Muscle layer of duodenum (tissue), 2 donors: ENCODE data around the gene AGBL4.

ENCODE experiments used
- H3K27ac ChIP-seq: one replicate; pipeline ENCODE4 v1.7.0; 2013; ENCODE audit warnings: mild to moderate bottlenecking, low read length
- H3K27me3 ChIP-seq: one replicate; pipeline ENCODE4 v1.7.0; 2013; ENCODE audit warnings: low read depth, mild to moderate bottlenecking, control low read depth, low read length
- H3K36me3 ChIP-seq, 2 donors: one replicate each; pipeline ENCODE4 v1.7.0; 2013; ENCODE audit warnings: low read length in 2 of 2, control low read depth in 1 of 2, mild to moderate bottlenecking in 1 of 2; ENCODE audit not compliant: insufficient read depth in 2 of 2, control insufficient read depth in 1 of 2
- H3K4me1 ChIP-seq, 2 donors: one replicate each; pipeline ENCODE4 v1.7.0; 2013; ENCODE audit warnings: low read length in 2 of 2, mild to moderate bottlenecking in 2 of 2, control low read depth in 1 of 2, moderate library complexity in 1 of 2; ENCODE audit not compliant: insufficient read depth in 2 of 2, control insufficient read depth in 1 of 2
- H3K4me3 ChIP-seq, 2 donors: one replicate each; pipeline ENCODE4 v1.7.0; 2013; ENCODE audit warnings: low read length in 2 of 2, low read depth in 1 of 2, mild to moderate bottlenecking in 1 of 2
- H3K9me3 ChIP-seq, 2 donors: one replicate each; pipeline ENCODE4 v1.7.0; 2013; ENCODE audit warnings: low read length in 2 of 2, control low read depth in 1 of 2, mild to moderate bottlenecking in 1 of 2; ENCODE audit not compliant: control insufficient read depth in 1 of 2
- donor health status: healthy.

Gene AGBL4

GRCh38 chr1:48917901-48918603 is 1105.7 kb downstream of the AGBL4 start:
- no peaks in the 10 kb centered on the region for H3K9me3 ChIP-seq
- no peaks in the 10 kb centered on the region for H3K27me3 ChIP-seq
- no peak overlapping the region for H3K27ac ChIP-seq
- no peak overlapping the region for H3K4me3 ChIP-seq
- H3K4me1 ChIP-seq, result peaks cover 0 to 4% of the 10 kb centered on the region in 2 donors
- H3K36me3 ChIP-seq, result no peaks in the 10 kb centered on the region

DNA sequence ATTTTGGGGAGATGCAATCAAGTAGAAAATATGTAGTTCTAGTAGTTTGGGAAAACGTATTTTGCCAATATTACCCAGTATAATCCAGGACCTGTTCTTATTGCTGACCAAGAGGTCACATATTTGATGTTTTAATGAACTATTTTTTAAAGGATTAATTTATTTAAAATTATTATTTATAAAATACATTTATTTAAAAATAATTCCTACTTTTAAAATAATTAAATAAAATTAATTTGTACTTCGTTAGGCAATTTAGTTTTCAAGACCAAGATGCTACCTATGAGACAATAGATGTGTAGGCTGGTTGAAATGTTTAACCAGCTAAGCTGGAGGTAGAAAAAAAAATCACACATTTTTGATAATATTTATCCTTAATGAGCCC is 1106.7 kb downstream of the AGBL4 start:
- no peak overlapping the region for H3K27ac ChIP-seq
- no peaks in the 10 kb centered on the region for H3K27me3 ChIP-seq
- H3K9me3 ChIP-seq, result no peaks in the 10 kb centered on the region
- H3K4me3 ChIP-seq, result no peak overlapping the region
- H3K4me1 ChIP-seq, result peaks cover 0 to 4% of the 10 kb centered on the region in 2 donors
- no peaks in the 10 kb centered on the region for H3K36me3 ChIP-seq

GRCh38 chr1:48916130-48917069 is 1107.4 kb downstream of the AGBL4 start:
- Histone ChIP-seq H3K27me3 (no peaks in the 10 kb centered on the region), H3K27ac (no peak overlapping the region), H3K4me1 (peaks cover 0 to 4% of the 10 kb centered on the region in 2 donors), H3K4me3 (no peak overlapping the region), H3K9me3 (no peaks in the 10 kb centered on the region), H3K36me3 (no peaks in the 10 kb centered on the region)

GRCh38 chr1:48908606-48909005 is 1115.1 kb downstream of the AGBL4 start:
- H3K27ac ChIP-seq, result no peak overlapping the region
- H3K36me3 ChIP-seq, result no peaks in the 10 kb centered on the region
- H3K4me1 ChIP-seq, result no peaks in the 10 kb centered on the region
- H3K4me3 ChIP-seq, result no peak overlapping the region
- H3K9me3 ChIP-seq, result no peaks in the 10 kb centered on the region
- H3K27me3 ChIP-seq, result no peaks in the 10 kb centered on the region

DNA sequence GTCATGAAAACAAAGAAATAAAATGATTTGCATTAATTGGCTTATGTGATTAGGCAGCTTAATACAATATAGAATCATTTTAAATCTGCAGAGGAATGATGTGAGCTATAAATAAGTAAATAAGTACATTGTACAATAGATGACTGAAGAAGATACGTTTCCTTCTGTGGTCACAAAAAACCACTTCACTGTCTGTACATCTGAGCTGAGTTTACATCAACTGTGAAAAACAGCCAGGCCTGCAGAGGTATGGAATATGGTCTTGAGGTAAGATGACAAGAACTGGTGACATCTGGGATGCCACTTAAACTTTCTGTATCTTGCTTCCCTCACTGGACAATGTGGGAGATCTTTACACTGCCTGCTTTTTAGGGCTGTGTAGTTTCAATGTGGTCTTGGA is 1117.0 kb downstream of the AGBL4 start:
- no peaks in the 10 kb centered on the region for H3K27me3 ChIP-seq
- no peaks in the 10 kb centered on the region for H3K9me3 ChIP-seq
- H3K4me3 ChIP-seq, result no peak overlapping the region
- H3K27ac ChIP-seq, result no peak overlapping the region
- no peaks in the 10 kb centered on the region for H3K4me1 ChIP-seq
- no peaks in the 10 kb centered on the region for H3K36me3 ChIP-seq

GRCh38 chr1:48906164-48906563 is 1117.6 kb downstream of the AGBL4 start:
- no peaks in the 10 kb centered on the region for H3K36me3 ChIP-seq
- no peak overlapping the region for H3K4me3 ChIP-seq
- no peaks in the 10 kb centered on the region for H3K27me3 ChIP-seq
- no peak overlapping the region for H3K27ac ChIP-seq
- no peaks in the 10 kb centered on the region for H3K9me3 ChIP-seq
- no peaks in the 10 kb centered on the region for H3K4me1 ChIP-seq

- no peaks in the 10 kb centered on the region for H3K9me3 ChIP-seq
- H3K27ac ChIP-seq, result no peak overlapping the region
- no peaks in the 10 kb centered on the region for H3K36me3 ChIP-seq
- H3K4me3 ChIP-seq, result no peak overlapping the region
- H3K4me1 ChIP-seq, result no peaks in the 10 kb centered on the region
- H3K27me3 ChIP-seq, result no peaks in the 10 kb centered on the region
Measured at GRCh38 chr1:48903291-48903690, 1120.5 kb downstream of the AGBL4 start.

- Histone ChIP-seq H3K36me3 (no peaks in the 10 kb centered on the region), H3K27me3 (no peaks in the 10 kb centered on the region), H3K4me3 (no peak overlapping the region), H3K9me3 (no peaks in the 10 kb centered on the region), H3K4me1 (no peaks in the 10 kb centered on the region), H3K27ac (no peak overlapping the region)
Measured at GRCh38 chr1:48898894-48899293, 1124.9 kb downstream of the AGBL4 start.

- no peaks in the 10 kb centered on the region for H3K9me3 ChIP-seq
- no peaks in the 10 kb centered on the region for H3K27me3 ChIP-seq
- no peak overlapping the region for H3K27ac ChIP-seq
- H3K36me3 ChIP-seq, result no peaks in the 10 kb centered on the region
- H3K4me3 ChIP-seq, result no peak overlapping the region
- no peaks in the 10 kb centered on the region for H3K4me1 ChIP-seq
Measured at GRCh38 chr1:48889615-48890014, 1134.1 kb downstream of the AGBL4 start.

- H3K4me1 ChIP-seq, result no peaks in the 10 kb centered on the region
- no peak overlapping the region for H3K4me3 ChIP-seq
- H3K36me3 ChIP-seq, result no peaks in the 10 kb centered on the region
- H3K27ac ChIP-seq, result no peak overlapping the region
- no peaks in the 10 kb centered on the region for H3K9me3 ChIP-seq
- no peaks in the 10 kb centered on the region for H3K27me3 ChIP-seq
Measured at GRCh38 chr1:48889082-48889481, 1134.7 kb downstream of the AGBL4 start.

GRCh38 chr1:48887796-48888195 is 1136.0 kb downstream of the AGBL4 start:
- no peaks in the 10 kb centered on the region for H3K36me3 ChIP-seq
- no peak overlapping the region for H3K4me3 ChIP-seq
- no peaks in the 10 kb centered on the region for H3K9me3 ChIP-seq
- H3K4me1 ChIP-seq, result no peaks in the 10 kb centered on the region
- H3K27me3 ChIP-seq, result no peaks in the 10 kb centered on the region
- H3K27ac ChIP-seq, result no peak overlapping the region
